ENCODE data around the gene SLC6A8. TPM values are rescaled to one million over a fixed set of nuclear protein-coding genes. Genes with fewer than 3 reads are reported as not detected.

SLC6A8 gene
- total RNA-seq, 1 donor from 2014 or later: 108 TPM

GRCh38 chrX:153649178-153649914, 38.4 kb upstream of the SLC6A8 start:
- Mint-ChIP-seq H3K27ac (ENCODE audit: unreplicated experiment) (no peak overlapping the region), H3K4me1 (ENCODE audit: low read depth, unreplicated experiment) (no peaks in the 10 kb centered on the region), H3K9me3 (ENCODE audit: unreplicated experiment) (no peaks in the 10 kb centered on the region), H3K27me3 (ENCODE audit: unreplicated experiment) (no peaks in the 10 kb centered on the region), H3K4me3 (ENCODE audit: unreplicated experiment) (no peak overlapping the region), H3K36me3 (ENCODE audit: unreplicated experiment) (no peaks in the 10 kb centered on the region)
- DNase-seq: peak; percentile 50
- TF ChIP-seq CTCF (IDR thresholded peaks at IDR 0.05; ENCODE audit: partially characterized antibody, unreplicated experiment): peak; percentile 11

- H3K27me3 Mint-ChIP-seq (ENCODE audit: unreplicated experiment): no peaks in the 10 kb centered on the region
- peaks cover 5% of the 10 kb centered on the region for H3K36me3 Mint-ChIP-seq (ENCODE audit: unreplicated experiment)
- no peaks in the 10 kb centered on the region for H3K4me1 Mint-ChIP-seq (ENCODE audit: low read depth, unreplicated experiment)
- no peak for DNase-seq
- TF ChIP-seq CTCF (IDR thresholded peaks at IDR 0.05; ENCODE audit: partially characterized antibody, unreplicated experiment): no peak
- H3K27ac Mint-ChIP-seq (ENCODE audit: unreplicated experiment): no peak overlapping the region
- H3K4me3 Mint-ChIP-seq (ENCODE audit: unreplicated experiment): no peak overlapping the region
- no peaks in the 10 kb centered on the region for H3K9me3 Mint-ChIP-seq (ENCODE audit: unreplicated experiment)
These were observed 37.6 kb upstream of the SLC6A8 start for GRCh38 chrX:153649915-153650782.

GRCh38 chrX:153650959-153651358, 36.8 kb upstream of the SLC6A8 start:
- Mint-ChIP-seq H3K4me1 (ENCODE audit: low read depth, unreplicated experiment) (no peaks in the 10 kb centered on the region), H3K27me3 (ENCODE audit: unreplicated experiment) (no peaks in the 10 kb centered on the region), H3K4me3 (ENCODE audit: unreplicated experiment) (no peak overlapping the region), H3K27ac (ENCODE audit: unreplicated experiment) (no peak overlapping the region), H3K9me3 (ENCODE audit: unreplicated experiment) (no peaks in the 10 kb centered on the region), H3K36me3 (ENCODE audit: unreplicated experiment) (peaks cover 5% of the 10 kb centered on the region)
- TF ChIP-seq CTCF (IDR thresholded peaks at IDR 0.05; ENCODE audit: partially characterized antibody, unreplicated experiment): no peak
- no peak for DNase-seq

GRCh38 chrX:153651540-153652079, 36.1 kb upstream of the SLC6A8 start:
- Mint-ChIP-seq H3K27ac (ENCODE audit: unreplicated experiment) (no peak overlapping the region), H3K36me3 (ENCODE audit: unreplicated experiment) (peaks cover 5% of the 10 kb centered on the region), H3K9me3 (ENCODE audit: unreplicated experiment) (no peaks in the 10 kb centered on the region), H3K4me3 (ENCODE audit: unreplicated experiment) (no peak overlapping the region), H3K4me1 (ENCODE audit: low read depth, unreplicated experiment) (no peaks in the 10 kb centered on the region), H3K27me3 (ENCODE audit: unreplicated experiment) (no peaks in the 10 kb centered on the region)
- TF ChIP-seq CTCF (IDR thresholded peaks at IDR 0.05; ENCODE audit: partially characterized antibody, unreplicated experiment): peak; percentile 24
- DNase-seq: no peak

Measured in glutamatergic neuron (in vitro differentiated cells).